Left cardiac atrium (tissue), 4 donors: ENCODE data around the gene OR52I1. TPM values are rescaled to one million over a fixed set of nuclear protein-coding genes. Genes with fewer than 3 reads are reported as not detected.

Experiments
- ATAC-seq, 2 donors: fragments of 200-7000 bp; cut with Tn5 transposase; one replicate each; pipeline ENCODE4 v1.9.1; 2020; ENCODE audit warnings: mild to moderate bottlenecking in 2 of 2, moderate library complexity in 2 of 2
- DNase-seq: peaks from one replicate; pipeline ENCODE4 v3.0.0-alpha.2; 2020
- intact Hi-C, 2 donors: fragments of 100-400 bp; cut with DNase I; formaldehyde crosslinking; loops; one replicate each; pipeline versions ENCODE4 v1.14.1 to v1.15.1; 2022 to 2023
- long read RNA-seq: library from polyadenylated mRNA; unstranded; transcript quantifications from one replicate; pipeline ENCODE4 v2.0.0, GENCODE V29; 2021
- total RNA-seq, 2 donors: library from RNA; stranded (reverse); fragmentation: NEBNext Ultra II Directional; extraction: Animal tissue kit (Norgen Biotek cat#: 25700); gene quantifications; one replicate each; pipeline ENCODE4 v1.2.1, GENCODE V29; 2021
- donor health status: DM: no; HTN: yes; CAD: no.
- donor health status: DM: no; HTN: yes; CAD: no; lungs with severe emphysema.
- donor health status: DM: yes; HTN: yes; CAD: no.
- donor health status: Dilated cardiomyopathy.

Gene OR52I1
- not detected for total RNA-seq
- long read RNA-seq, partial matches to known transcripts, result 0 of 2 reads
- long read RNA-seq, other reads (novel, unspliced or antisense), result 0 of 2 reads

DNA sequence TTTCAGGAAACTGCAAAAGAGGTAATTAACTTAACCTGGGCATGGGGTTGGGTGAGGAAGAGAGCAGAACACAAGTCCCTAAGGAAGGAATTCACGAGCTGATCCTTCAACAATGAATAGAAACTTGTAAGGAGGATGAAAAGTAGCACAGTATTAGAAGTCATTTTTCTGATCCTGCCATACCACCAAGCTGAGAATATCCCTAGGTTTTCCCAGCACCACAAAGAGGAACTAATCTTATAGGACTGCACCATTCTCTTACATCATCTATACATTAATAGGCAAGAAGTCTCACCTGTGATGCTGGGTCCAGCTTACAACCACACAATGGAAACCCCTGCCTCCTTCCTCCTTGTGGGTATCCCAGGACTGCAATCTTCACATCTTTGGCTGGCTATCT is at the start of gene OR52I1:
Gene OR52I1 (plus strand): TSS at position 301 of the 400 bp plus-strand sequence. CDS start 0 bp downstream, at position 301.
- intact Hi-C loops, result no loop called here
- ATAC-seq (no peak), DNase-seq (no peak)

DNA sequence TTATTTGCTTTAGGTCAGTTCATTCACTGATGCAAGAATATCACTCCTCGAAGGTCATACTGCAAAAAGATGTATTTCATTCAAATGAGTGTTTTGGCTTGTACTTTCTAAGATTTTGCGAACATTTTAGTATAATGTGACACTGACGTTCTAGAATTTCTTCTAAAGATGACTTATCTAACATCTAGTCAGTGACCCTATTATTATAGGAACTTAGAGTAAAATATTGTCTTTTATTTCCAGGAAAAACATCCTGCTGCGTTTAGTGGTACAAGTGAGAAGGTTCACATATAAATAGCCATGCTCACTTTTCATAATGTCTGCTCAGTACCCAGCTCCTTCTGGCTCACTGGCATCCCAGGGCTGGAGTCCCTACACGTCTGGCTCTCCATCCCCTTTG is 48.9 kb upstream of the OR52I1 start, which contains the start of gene OR52M1:
Gene OR52M1 (plus strand): TSS at position 301 of the 400 bp plus-strand sequence. CDS start 0 bp downstream, at position 301.
- intact Hi-C loops, result loop anchor here in 1 of 2 donors (5.0 kb wide), 1 partner anchor 358 kb away; no protein-coding TSS in a partner anchor
- ATAC-seq (no peak), DNase-seq (no peak)

- ATAC-seq (no peak), DNase-seq (no peak)
- intact Hi-C loops, result no loop called here
Measured at GRCh38 chr11:4546878-4547277, 47.0 kb upstream of the OR52I1 start.

GRCh38 chr11:4547416-4547815 is 46.4 kb upstream of the OR52I1 start:
- no peak for DNase-seq
- ATAC-seq, result no peak
- intact Hi-C loops, result no loop called here

GRCh38 chr11:4551346-4551979 is 42.4 kb upstream of the OR52I1 start:
- no peak for DNase-seq
- no peak for ATAC-seq
- intact Hi-C loops, result no loop called here

DNA sequence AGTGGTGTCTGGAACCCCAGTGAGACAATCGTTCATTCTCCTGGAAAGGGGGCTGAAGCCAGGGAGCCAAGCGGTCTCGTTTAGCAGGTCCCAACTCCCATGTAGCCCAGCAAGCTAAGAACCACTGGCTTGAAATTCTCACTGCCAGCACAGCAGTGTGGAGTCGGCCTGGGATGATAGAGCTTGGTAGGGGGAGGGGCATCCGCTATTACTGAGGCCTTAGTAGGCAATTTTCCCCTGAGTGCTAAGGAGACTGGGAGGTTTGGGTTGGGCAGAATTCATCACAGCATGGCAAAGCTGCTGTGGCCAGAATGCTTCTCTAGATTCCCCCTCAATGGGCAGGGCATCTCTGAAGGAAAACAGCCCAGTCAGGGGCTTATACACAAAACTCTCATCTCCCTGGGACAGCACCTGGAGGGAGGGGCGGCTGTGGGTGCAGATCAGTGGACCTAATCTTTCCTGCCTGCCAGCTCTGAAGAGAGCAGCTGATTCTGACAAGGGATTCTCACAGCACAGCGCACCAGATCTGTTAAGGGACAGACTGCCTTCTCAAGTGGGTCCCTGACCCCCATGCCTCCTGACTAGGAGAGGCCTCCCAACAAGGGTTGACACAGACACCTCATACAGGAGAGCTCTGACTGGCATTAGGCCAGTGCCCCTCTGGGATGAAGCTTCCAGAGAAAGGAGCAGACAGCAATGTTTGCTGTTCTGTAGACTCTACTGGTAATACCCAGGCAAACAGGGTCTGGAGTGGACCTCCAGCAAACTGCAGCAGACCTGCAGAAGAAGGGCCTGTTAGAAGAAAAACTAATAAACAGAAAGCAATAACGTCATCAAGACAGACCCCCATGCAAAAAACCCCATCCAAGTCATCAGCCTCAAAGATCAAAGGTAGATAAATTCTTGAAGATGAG is 34.1 kb upstream of the OR52I1 start:
- DNase-seq, result no peak
- intact Hi-C loops, result no loop called here
- ATAC-seq, result no peak

- DNase-seq (no peak), ATAC-seq (no peak)
- intact Hi-C loops, result no loop called here
Measured at GRCh38 chr11:4560467-4560866, 33.4 kb upstream of the OR52I1 start.

DNA sequence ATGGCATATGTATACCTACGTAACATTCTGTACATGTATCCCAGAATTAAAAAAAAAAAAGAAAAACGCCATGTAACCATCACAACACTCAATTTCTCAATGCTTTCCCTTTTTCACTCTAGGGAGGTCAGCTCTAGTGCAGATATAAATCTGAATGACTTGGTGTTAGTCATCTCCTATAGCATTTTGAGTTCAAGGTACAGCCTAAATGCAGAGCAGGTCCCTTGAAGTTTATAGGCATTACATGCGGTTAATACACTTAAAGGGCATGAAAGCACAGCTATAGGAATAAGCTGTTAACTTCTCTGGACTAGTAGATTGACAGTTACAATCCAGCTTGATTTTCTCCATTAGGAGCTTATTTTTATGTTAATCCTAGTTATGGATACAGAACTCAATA is 28.5 kb upstream of the OR52I1 start:
- DNase-seq (no peak), ATAC-seq (no peak)
- intact Hi-C loops, result no loop called here

DNA sequence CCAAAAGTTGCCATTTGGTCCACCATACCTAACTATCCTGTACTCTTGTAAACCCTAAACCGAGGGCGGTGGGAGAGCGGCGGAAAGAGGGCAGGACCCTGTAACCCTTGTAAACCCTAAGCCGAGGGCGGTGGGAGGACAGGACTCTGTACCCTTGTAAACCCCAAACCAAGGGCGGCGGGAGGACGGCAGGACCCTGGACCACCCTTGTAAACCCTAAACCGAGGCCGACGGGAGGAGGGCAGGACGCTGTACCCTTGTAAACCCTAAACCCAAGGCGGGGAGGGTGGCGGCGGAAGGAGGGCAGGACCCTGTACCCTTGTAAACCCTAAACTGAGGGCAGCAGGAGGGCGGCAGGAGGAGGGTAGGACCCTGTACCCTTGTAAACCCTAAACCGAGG is 24.8 kb upstream of the OR52I1 start:
- DNase-seq, result no peak
- intact Hi-C loops, result no loop called here
- no peak for ATAC-seq

GRCh38 chr11:4576880-4577279 is 17.0 kb upstream of the OR52I1 start:
- no peak for DNase-seq
- no peak for ATAC-seq
- intact Hi-C loops, result no loop called here

GRCh38 chr11:4577761-4578160 is 16.1 kb upstream of the OR52I1 start:
- intact Hi-C loops, result no loop called here
- ATAC-seq, result no peak
- DNase-seq, result no peak

DNA sequence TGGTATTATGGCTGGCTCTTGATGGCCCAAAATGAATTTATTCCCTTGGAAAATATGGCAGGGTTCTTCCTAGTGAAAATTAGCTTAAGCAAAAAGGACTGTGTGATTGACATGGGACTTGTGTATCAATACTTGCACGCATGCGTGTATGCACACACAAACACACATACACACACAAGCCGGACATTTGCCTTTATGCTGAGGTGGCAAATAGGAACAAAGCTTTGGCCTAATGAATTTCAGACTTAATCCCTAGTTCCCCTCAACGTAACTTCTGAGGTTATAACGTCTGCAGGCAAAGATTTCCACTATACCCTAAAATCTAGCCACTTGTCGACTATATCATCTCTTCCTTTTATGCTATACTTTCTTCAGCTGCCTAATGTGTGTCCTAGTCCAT is 15.2 kb upstream of the OR52I1 start:
- DNase-seq (no peak), ATAC-seq (no peak)
- intact Hi-C loops, result no loop called here

DNA sequence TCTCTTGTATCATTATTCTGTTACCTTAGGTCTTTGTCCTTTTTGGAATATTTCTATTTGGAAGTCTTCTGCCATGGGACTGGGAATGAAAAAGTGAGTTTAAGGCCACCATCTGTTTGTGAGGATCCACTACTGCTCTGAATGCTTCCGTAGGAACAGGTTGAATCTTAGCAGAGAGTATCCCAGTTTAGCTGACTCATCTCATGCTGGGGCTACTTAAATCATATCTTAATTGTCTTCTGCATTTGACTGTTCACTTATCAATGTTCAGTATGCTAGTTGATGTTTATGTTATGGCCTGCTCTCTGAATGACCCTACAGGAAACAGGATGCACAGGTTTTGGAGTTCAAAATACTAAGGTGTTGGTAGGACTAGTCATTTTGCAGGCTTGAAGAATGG is 13.7 kb upstream of the OR52I1 start:
- no peak for ATAC-seq
- DNase-seq, result no peak
- intact Hi-C loops, result no loop called here

GRCh38 chr11:4581443-4581842 is 12.4 kb upstream of the OR52I1 start, which contains the start of gene OR52I2:
Gene OR52I2 (plus strand): TSS chr11:4581743.
- ATAC-seq (no peak), DNase-seq (no peak)
- intact Hi-C loops, result no loop called here

DNA sequence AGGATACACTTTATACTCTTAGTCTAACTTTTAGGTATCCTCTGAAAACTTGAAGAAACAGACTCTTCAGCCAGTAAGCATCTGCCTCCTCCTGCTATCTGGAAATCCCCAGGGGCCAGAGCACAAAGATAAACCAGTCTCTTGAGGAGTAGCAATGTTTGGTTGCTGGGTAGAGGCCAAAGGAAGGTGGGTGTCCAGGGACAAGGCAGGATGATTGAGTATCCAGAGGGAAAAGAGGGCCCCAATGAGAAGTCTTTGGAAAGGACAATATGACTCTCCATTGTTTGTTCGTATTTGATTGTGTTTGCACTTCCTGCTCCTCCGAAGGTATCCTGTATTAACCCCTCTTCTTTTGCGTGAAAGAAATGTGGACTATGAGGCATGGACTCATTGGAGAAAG is 4.8 kb upstream of the OR52I1 start:
- intact Hi-C loops, result no loop called here
- DNase-seq (no peak), ATAC-seq (no peak)

- DNase-seq (no peak), ATAC-seq (no peak)
- intact Hi-C loops, result no loop called here
Measured at GRCh38 chr11:4605057-4605456, 11.2 kb downstream of the OR52I1 start.

GRCh38 chr11:4606231-4607015 is 12.6 kb downstream of the OR52I1 start:
- intact Hi-C loops, result no loop called here
- DNase-seq, result no peak
- ATAC-seq, result no peak

DNA sequence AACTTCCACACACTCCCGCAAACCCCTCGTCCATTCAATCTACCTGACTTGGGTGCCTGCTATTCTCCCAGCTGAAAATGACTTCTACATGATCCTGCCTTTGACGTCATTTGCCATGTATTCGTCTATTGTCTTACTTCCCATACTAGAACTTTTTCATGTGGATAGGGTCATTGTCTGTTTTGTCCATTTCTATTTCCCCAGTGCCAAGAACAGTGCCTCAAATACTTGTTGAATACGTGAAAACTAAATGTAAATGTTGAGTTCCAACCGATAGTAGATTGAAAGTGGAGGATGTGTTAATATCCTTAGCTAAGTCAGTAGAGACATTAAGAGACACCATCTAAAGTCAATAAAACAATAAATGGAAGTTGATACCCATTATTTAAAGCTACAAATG is 13.3 kb downstream of the OR52I1 start:
- intact Hi-C loops, result no loop called here
- no peak for ATAC-seq
- DNase-seq, result no peak

GRCh38 chr11:4607781-4608666 is 14.2 kb downstream of the OR52I1 start, which contains the start of gene TRIM68:
Gene TRIM68 (minus strand): TSS chr11:4608231. CDS start chr11:4605504, 2,727 bp downstream.
- intact Hi-C loops, result no loop called here
- ATAC-seq, result peak; percentile 100
- peak; percentile 97 for DNase-seq
